Amygdala (tissue), 56 donors: ENCODE data around the gene CHST11.
"Not testable (repeated sequence)": the region's sequence is repeated elsewhere in the genome, so short reads cannot be mapped to it uniquely, and the experiment has no call there.

Experiments
- DNase-seq, 56 donors: peaks; one replicate each; lab custom pipeline; 2025; lab: John Stamatoyannopoulos, UW

Gene CHST11

DNA sequence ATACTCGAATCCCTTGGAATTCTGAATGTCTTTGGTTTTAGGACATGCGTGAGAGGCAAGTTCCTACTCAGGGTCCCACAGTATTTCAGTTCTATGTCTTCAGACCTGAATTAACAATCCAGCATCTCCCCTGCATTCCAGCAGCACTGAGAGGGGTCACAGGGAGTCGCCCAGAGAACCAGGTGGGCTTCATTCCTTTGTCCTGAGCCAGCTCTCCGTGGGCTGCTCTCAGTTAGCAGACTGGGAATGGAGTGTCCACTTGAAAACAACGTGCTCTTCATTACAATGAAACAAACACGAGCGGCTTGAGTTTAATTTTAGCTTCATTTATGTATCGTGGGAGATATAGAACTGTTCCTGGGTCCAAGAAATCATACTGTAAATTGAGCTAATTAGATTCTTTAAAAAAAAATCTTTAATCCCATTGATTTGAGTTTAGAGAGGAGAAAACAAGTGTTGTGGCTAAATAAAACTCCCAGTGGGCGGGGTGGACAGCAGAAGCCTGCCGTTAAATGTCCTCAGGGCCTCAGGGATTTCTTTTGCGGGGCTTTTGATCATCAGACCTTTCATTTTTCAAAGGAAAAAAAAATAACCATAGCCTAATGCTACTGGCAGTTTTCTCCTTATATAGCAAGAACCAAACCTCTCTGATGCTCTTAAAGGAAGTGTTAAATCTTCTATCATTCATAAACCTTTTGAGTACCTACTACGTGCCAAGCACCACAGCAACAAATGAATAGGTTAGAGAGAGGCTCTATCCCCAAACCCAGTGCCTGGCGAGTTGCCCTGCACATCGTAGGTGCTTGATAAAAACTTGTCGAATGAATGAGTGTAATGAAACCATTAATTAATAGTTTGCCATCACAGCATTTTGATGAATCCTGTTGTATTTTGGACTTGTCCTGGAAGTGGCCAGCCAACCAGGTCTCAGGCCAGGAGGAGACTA lies 140.4 kb downstream of the CHST11 start:
- DNase-seq, result no peak

DNA sequence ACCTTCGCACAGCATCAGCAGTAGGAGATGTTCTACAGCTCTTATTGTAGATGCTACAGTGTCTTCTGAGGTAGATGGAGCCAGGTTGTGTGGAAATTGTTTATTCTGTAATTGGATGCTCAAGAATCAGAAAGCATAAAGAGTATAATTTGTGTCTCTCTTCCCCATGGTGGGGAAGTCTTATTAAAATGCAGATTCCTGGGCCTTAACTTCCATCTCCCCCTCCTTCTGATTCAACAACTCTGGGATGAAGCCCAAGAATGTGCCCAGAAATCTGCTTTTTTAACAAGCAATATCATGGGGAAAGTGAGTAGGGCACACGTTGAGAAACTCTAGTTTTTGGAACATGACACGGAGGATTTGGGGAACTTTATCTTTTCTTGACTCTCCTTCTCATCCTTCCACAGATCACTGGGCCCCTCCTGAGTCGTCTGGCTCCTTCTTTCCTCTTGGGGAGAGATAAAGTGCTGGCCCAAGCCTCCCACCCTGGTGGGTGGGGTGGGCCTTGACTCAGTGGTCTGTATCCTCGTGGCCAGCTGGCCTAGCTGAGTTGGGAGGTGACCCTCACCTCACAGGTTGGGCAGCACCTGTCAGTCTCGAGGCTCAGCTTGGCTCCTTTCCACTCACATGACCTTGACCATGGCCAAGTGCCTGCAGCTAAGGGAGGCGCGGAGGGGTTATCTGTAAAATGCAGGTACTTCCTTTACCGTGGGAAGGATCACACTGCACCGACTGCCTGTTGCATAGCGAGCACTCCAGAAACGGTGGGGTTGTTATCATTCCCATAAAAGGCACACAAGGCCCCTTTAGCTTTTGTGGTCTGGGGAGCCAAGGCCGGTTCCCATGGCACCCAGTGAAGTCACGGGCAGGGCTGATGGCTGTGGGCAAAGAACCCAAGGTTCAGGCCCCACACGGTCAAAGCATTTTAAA lies 141.9 kb downstream of the CHST11 start:
- DNase-seq, result no peak

DNA sequence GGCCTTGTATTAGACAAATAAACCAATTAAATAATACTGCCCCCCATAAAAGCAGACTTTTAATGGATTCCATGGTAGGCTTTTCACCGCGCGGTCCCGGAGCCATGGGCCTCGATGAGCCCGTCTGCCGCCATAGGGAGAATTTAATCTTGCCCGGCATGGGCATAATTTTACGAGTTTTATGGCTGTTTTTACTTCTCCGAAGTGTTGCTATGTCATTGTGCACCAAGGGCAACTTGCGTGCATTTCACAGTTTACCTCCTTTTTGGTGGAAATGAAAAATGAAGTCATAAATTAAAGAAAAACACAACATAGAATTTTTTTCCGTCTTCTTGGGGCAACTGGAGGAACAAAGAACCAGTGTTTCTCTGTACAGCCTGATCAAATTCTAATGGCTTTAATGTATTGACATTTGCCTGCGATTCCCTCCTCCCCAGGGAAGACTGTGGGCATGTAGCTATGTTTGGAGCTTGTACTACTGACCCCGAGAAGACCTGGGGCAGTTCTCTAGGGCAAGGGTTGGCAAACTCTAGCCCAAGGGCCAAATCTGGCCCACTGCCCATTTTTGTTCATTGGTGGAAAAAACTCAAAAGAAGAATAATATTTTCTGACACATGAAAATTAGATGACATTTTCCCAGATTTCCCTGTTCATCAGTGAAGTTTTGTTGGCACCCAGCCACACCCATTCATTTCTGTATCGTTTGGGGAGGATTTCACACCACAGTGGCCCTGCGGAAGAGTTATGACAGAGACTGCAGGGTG lies 142.7 kb downstream of the CHST11 start:
- DNase-seq, result no peak

DNA sequence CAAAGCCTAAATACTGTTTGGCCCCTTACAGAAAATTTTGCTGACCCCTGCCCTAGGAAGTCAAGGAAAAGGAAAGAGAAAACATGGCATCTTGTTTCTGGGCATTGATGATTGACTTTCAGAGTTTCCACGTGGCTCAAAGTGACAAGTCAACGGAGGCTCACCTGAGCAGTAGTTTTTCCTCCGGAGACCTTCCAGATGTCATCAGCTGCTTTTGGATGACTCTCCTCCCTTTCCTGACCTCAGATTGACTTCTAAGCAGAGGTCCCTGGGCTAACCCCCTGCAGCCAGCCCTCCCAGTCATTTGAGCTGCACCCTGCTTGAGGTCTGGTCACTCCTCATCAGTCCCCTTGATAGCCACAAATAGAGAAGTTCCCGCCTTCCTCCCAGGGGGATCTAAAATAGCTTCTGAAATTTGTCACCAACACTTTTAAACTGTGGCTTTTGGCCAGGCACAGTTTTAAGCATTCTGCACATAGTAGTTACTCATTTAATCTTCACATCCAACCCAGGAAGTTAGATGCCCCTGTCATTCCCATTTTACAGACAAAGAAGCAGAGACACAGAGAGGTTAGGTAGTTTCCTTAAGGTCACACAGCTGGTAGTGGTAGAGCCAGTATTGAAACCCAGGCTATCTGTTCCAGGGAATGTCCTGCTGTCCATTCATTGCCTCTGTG lies 143.4 kb downstream of the CHST11 start:
- no peak for DNase-seq

DNA sequence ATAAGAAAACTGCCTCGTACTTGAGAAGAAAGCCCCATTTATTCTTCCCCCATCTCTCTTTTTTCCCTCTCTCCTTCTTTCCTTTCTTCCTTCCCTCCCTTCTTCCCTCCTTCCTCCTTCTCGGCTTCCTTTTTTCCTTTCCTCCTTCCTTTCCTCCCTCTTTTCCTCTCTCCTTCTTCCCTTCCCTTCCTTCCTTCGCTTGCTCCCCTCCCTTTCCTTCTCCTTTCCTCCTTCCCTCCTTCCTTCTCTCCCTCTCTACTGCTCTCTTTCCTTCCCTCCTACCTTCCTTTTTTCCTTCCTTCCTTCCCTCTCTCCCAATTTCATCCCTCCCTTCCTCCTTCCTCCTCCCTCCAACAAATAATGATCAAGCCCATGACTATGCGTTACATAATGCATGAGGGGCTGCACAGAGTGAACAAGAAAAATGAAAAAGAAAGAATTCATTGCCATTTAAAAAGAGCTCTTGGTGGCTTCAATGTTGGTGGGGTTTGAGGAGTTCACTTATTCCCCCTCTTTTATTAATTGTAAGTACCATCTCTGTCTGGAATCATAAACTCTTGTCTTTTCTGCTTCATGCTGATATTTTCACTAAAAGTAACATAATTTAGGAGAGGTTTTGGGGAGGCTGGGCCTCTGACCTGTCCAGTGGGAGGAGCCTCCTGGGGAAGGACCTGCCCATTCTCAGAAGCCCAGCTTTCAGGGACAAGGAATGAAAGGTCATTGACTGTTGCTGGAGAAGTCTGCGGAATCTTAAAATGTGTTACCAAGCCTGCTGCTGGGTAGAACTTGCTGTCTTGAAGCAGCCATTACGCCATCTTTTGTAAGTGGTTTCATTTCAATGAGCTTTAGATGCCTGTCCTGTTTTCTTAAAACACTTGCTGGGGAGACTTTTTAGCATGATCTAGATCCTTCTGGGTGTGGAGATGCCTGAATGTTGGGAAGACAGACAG lies 144.3 kb downstream of the CHST11 start:
- DNase-seq, result no peak

DNA sequence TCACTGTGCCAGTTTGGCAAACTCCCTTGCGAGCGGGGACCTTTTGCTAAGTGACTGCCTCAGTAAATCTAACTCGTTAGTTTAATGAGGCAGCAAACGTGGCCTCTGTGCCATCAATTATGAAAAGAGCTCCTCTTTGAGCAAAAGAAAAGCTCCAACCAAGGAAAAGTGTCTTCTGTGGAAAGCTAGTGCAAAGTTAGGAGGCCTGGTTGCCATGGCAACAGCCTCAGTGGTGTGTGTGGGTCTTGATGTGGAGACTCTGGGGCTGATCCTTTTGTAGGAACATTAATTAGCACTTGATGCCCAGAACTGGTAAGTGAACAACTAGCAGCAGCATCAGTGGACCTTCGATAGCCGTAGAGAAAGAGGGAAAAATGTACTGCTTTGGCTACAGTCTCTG lies 145.7 kb downstream of the CHST11 start:
- peak in 1 of 56 donors; percentile 19 for DNase-seq

DNA sequence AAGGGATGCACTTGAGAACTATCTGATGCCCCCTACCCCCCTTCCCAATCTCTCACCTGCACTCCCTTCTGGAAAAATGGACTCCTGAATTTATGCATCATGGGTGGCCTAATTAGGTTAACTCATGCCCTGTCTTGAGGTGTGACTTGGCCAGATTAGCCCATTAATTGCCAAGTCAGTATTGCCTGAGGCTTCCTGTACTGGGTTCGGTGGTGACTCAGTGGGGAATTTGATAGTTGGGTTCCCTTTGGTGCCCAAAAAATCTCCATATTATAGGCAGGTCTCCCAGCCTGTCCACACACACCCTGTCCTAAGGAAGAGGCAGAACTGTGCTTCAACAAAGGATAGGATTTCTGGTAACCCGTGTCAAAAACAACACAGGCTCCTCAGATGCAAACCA lies 146.1 kb downstream of the CHST11 start:
- no peak for DNase-seq

DNA sequence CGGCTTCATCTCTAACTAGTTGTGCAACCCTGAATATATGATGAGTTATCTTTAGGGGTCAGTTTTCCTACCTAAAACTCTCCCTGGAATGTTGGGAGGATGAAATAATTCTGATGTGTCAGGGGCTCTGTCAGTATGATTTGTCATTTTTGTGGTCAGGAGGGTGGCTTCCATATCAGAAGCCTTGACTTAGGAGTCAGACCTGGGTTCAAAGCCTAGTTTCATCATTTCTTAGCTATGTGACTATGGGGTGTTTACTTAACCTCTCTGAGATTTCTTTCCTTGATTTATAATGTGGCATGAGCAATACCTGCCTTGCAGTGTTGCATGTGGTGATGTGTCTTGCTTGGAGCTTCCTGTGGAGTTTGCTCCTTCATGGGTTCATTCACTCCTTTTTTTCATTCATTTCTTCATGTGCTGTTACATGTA lies 146.8 kb downstream of the CHST11 start:
- DNase-seq, result no peak

DNA sequence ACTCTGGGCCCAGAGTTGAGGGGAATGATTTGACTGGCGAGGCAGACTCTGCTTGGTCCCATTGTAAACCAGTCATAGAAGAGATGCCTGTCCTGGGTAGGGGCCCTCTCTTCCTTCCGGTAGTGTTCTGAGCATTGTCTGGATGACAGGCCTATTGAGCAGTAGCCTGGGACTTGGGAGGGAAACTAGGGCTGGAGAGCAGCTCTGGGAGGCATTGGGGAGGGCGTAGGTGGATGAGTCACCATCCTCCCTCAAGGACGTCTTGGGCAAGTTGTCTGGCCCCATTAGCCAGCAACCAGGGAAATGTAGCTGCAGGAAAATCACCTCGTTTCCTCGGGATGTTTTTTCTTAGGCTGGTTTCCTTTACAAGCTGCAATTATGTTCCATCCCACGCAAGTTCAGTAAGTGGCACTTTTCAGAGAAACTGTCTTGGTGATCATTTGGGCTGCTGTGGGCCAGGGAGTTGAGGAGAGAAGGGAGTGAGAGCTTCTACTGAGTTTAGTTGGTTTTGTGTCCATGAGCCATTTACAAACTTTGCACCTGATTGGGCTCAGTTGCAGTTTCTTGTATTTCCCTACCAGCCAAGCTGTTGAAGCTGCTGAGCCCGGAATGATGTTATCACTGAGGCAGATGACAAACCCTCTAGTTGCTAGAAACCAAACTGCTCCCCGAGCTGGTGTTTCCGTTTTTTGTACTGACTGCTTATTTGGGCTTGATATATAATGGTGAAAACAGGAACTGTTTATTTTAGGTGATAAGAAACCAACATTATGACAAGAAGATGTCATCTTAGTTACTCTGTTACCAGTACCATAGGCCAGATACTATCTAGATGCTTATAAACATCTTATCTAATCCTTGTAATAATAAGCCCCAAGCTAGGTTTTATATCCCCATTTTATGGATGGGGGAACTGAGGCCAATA lies 147.6 kb downstream of the CHST11 start:
- peak in 14 of 56 donors; percentile 8 to 52 (median 20) for DNase-seq

DNA sequence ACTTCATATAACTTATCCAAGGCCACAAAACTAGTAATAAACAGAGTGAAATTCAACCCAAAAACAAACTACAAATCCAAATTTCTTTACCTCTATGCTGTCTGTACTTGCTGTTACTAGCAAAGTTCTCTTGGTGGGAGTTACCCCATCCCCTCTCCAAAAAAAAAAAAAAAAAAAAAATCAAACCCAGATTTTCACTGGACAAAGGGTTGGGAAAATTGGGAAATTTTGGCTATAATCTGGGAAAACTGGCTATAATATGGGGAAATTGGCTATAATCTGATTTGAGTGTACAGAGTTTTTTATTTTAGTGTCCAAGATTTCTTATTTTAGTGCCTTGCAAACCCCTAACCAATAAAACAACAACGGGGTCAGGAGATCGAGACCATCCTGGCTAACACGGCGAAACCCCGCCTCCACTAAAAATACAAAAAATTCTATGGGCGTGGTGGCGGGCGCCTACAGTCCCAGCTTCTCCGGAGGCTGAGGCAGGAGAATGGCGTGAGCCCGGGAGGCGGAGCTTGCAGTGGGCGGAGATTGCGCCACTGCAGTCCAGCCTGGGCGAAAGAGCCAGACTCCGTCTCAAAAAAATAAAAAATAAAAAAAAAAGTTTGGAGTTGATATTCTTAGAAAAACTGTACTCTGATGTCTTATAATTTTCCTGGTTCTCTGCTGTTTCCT lies 148.4 kb downstream of the CHST11 start:
- DNase-seq, result no peak

DNA sequence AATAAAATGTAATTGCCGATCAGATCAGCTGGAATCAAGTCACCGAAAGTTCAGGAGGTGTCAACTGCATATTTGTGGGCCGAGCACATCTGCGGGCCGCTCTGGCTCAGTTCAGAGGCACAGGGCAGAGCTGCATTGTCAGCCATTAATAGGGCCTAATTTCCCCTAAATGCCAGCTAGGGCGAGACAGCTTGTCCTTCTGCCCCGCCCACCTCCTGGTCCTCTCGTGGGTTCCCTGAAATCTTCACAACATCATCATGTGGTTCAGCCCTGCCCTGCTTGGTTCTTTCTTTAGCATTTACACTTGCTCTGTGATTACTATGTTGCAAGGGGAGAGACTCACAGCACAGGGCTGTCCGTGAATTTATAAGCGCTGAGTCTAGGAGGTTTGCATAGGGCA lies 148.9 kb downstream of the CHST11 start:
- DNase-seq, result peak in 32 of 56 donors; percentile 4 to 67 (median 22)

DNA sequence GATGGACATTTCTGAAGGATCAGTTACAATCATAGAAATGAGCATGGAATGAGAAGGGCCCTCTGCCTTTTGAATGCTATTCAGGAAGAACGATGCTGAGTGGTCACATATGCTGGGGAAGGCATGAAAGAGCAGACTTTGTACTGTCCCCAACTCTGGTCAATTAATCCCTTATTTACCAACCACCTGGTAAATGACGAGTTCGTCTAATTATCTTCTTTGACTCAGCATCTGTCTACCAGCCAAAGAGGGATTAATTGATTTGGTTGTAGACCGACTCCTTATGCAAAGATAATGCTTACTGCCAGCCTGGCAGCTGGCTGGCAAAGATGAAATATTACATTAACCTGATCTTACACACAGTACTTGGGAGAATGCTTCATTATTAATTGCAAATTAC lies 152.2 kb downstream of the CHST11 start:
- no peak for DNase-seq

DNA sequence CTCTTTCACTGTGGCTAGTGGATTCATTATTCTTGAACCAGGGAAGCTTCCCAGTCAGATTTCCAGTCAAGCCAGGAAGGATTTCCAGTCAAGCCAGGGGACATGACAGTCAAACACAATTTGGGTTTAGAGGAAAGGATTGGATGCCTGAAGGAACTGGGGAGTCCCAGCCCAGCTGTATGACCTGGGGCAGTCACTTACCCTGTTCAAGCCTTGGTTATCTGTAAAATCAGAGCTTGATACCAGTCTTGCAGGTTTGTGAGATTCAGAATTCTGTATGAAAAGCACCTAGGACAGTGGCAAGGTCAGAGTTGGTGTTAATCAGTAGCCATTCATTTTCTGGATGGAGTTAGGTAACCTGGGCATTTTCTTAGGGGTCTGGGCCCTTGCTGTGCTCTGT lies 152.7 kb downstream of the CHST11 start:
- DNase-seq, result peak in 1 of 56 donors; percentile 8

DNA sequence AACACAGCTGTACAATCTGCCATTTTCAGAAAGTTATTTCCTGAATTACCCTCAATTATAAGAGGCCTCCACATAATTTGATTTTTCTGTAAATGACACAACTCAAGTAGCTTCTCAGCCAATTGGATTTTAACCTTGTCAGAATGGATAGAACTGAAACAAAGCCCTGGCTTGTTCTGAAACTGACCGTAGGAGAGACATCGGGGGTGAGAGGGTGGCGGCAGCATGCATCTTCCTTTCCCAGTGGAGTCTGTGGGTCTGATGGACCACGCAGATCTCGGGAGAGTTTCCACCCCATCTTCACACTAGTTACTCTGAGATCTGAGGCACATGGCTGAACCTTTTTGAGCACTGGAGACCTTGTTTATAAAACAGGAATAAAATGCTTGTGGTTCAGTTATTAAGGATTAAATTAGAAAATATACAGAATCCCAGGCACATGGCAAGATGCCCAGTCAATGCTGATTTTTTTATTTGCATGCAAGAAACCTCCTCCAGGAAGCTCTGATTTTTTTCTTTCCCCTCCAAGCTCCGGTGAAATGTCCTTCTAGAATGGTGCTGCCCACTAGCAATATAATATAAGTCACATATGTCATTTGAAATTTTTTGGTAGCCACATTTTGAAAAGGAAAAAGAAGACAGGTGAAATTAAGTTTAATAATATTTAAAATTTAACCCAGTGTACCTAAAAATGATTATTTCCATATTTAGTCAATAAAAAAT lies 153.9 kb downstream of the CHST11 start:
- DNase-seq, result no peak

DNA sequence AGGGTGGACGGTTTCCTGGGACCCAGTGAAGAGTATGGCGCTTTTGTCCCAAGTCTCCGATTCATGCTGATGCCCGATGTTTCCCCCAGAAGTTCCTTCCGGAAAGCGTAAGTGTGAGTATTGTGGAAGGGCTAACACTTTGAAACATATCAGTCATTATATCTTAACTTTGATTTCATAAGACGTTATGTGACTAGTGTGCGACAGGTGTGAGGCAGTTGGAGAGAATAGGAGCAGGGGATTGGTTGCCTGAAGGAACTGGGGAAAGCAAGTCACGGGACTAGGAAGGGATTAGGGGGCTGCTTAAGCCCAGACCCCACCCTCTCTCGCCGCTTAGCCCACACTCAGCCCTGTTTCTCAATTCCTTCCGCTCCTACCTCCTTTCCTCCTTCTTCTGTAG lies 154.9 kb downstream of the CHST11 start:
- DNase-seq, result no peak

DNA sequence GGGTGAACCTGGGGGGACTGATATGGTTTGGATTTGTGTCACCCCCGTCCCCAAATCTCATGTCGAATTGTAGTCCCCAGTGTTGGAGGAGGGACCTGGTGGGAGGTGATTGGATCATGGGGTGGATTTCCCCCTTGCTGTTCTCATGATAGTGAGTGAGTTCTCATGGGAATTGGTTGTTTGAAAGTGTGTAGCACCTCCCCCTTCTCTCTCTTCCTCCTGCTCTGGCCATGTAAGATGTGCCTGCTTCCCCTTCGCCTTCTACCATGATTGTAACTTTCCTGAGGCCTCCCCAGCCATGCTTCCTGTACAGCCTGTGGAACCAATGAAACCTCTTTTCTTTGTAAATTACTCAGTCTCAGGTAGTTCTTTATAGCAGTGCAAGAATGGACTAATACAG lies 156.6 kb downstream of the CHST11 start:
- not testable (repeated sequence) for DNase-seq
